ENCODE data around the gene CHST12.

Gene CHST12

DNA sequence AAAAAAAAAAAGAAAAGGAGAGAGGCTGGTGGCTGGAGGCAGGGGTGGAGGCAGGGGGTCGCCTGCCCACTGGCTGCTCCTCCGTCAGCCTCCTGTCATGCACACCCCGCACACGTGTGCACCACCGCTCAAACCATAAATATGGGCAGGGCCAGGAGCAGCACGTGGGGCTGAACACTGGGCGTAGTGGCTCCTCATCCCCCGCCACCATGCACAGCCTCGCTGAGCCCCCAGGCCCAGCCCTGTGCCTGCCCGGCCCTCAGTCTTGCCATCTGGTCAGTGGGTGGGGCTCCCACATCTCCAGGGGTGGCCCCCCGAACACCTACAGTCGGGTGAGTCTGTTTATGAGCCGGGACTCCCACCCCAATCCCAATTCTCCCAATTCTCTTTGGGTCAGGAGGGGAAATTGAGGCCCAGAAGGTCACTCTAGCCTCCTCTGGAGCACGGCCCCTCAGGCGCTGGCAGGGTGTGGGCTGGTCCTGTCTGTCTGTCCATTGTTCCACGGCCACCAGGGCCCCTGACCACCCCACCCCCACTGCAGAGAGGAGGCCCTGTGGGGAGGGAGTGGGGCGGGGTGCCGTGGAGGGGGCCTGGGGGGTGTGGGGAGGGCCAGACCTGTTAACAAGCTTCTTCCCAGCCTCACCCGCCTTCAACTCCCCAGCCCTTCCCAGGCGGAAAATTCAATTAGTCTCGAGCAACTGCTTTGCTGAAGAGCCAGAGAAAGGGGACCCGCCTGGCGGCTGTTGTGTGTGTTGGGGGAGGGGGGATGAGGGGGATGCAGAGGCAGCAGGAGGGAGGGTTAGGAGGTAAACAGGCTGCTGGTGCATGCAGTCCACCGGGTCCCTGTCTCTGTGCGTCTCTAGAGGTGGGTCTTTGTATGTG, 92.2 kb downstream of the CHST12 start:
- no peak overlapping the region for H3K4me3 ChIP-seq
- H3K27me3 ChIP-seq, result peaks cover 0 to 59% of the 10 kb centered on the region in 2 donors
- no peak for DNase-seq
- H3K4me1 ChIP-seq, result peaks cover 0 to 4% (median 0%) of the 10 kb centered on the region in 4 donors
- no peaks in the 10 kb centered on the region for H3K36me3 ChIP-seq
- H3K9me3 ChIP-seq, result no peaks in the 10 kb centered on the region
- intact Hi-C loops (cut with DNase I; ENCODE audit: low total_unique reads), result no loop called here
- TF ChIP-seq CTCF (IDR thresholded peaks at IDR 0.05), result no peak
- H3K27ac ChIP-seq, result no peak overlapping the region

GRCh38 chr7:2496375-2496774, 93.0 kb downstream of the CHST12 start:
- Histone ChIP-seq H3K9me3 (no peaks in the 10 kb centered on the region), H3K27me3 (peaks cover 0 to 59% of the 10 kb centered on the region in 2 donors), H3K27ac (no peak overlapping the region), H3K4me3 (no peak overlapping the region), H3K4me1 (peaks cover 0 to 4% (median 0%) of the 10 kb centered on the region in 4 donors), H3K36me3 (no peaks in the 10 kb centered on the region)
- TF ChIP-seq CTCF (IDR thresholded peaks at IDR 0.05), result no peak
- no peak for DNase-seq
- intact Hi-C loops (cut with DNase I; ENCODE audit: low total_unique reads), result no loop called here

DNA sequence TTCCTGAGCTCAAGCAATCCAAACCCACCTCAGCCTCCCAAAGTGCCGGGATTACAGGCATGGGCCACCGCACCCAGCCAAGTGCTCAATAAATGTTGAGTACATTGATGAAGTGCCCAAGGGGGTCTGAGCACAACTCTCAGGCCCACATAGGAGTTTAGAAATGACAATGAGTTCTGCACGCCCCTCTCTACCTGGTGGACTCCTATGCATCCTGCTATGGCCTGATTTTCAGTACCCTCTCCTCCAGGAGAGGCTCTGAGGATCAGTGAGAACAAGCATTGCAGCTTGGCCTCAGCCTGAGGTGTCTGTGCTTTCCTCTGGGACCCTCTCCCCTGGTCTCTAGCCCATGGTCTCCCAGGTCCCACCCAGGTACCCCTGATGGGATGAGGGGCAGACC, 93.7 kb downstream of the CHST12 start:
- TF ChIP-seq CTCF (IDR thresholded peaks at IDR 0.05), result no peak
- peaks cover 0 to 66% of the 10 kb centered on the region in 2 donors for H3K27me3 ChIP-seq

DNA sequence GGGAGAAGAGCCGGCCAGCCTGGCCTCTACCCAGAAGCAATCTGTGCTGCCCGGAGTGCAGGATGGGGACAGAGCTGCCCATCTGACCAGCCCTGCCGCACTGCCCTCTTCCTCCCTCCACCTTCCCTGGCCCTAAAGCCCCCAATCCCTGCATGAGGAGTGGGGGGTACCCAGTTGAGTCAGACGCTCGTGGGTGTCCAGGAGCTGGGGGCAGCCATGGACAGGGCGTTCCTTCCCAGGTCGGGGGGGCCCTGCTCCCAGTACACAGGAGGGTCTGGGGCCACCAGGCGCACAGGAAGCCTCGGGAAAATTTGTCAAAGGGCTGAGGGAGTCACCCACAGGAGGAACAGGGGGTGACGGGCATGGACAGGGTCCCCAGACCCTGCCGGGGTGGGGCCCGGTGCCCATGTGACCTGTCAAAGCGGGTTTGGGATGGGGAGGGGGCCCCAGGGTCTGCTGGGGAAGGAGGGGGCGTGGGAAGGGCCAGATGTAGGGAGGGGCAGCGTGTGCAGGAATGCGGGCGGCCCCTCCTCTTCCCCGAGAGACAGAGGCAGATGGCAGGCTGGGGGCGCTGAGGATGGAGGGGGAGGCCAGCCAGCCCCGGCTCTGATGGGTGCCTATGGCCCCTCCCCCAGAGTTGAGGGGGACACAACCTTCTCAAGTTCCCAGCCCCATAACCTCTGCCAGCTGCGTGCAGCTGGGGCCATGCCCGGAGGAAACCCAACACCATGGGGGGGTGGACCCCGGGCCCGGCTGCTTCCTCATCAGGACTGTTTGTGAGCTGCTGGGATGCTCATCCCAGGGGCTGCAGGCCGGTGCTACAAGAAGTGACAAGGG, 94.3 kb downstream of the CHST12 start:
- no peaks in the 10 kb centered on the region for H3K9me3 ChIP-seq
- no peak overlapping the region for H3K4me3 ChIP-seq
- H3K27ac ChIP-seq, result no peak overlapping the region
- H3K27me3 ChIP-seq, result peaks cover 0 to 72% of the 10 kb centered on the region in 2 donors
- DNase-seq, result no peak
- peaks cover 0 to 4% (median 0%) of the 10 kb centered on the region in 4 donors for H3K4me1 ChIP-seq
- no peak for TF ChIP-seq CTCF (IDR thresholded peaks at IDR 0.05)
- intact Hi-C loops (cut with DNase I; ENCODE audit: low total_unique reads), result no loop called here
- H3K36me3 ChIP-seq, result no peaks in the 10 kb centered on the region

More for the DNA sequence above, 93.7 kb downstream of the CHST12 start:
- no peak overlapping the region for H3K4me3 ChIP-seq
- H3K36me3 ChIP-seq, result no peaks in the 10 kb centered on the region
- intact Hi-C loops (cut with DNase I; ENCODE audit: low total_unique reads), result no loop called here
- peaks cover 0 to 4% (median 0%) of the 10 kb centered on the region in 4 donors for H3K4me1 ChIP-seq
- DNase-seq, result no peak
- no peaks in the 10 kb centered on the region for H3K9me3 ChIP-seq
- H3K27ac ChIP-seq, result no peak overlapping the region

All from tibial artery (tissue), 4 donors.